Aorta (tissue), 5 donors: ENCODE data around the gene USP24. TPM values are rescaled to one million over a fixed set of nuclear protein-coding genes. Genes with fewer than 3 reads are reported as not detected.

ENCODE experiments used
- ATAC-seq: fragments of 200-7000 bp; cut with Tn5 transposase; one replicate; pipeline ENCODE4 v1.9.1; 2022; ENCODE audit warnings: moderate library complexity; ENCODE audit not compliant: low FRiP score
- DNase-seq, 2 donors: peaks; one replicate each; pipeline ENCODE4 v3.0.0-alpha.2; 2020
- H3K27ac ChIP-seq, 2 donors: one replicate each; pipeline ENCODE4 v1.5.1; 2013; ENCODE audit warnings: low read length in 2 of 2, mild to moderate bottlenecking in 2 of 2, moderate library complexity in 2 of 2, control low read depth in 1 of 2, inconsistent platforms in 1 of 2, low read depth in 1 of 2
- H3K27me3 ChIP-seq, 2 donors: one replicate each; pipeline ENCODE4 v1.6.1; 2013; ENCODE audit warnings: control low read depth in 1 of 2, low read length in 1 of 2, mild to moderate bottlenecking in 1 of 2, moderate library complexity in 1 of 2; ENCODE audit not compliant: insufficient read depth in 2 of 2, control insufficient read depth in 1 of 2
- H3K36me3 ChIP-seq, 2 donors: one replicate each; pipeline ENCODE4 v1.6.1; 2013; ENCODE audit warnings: control low read depth in 1 of 2, low read length in 1 of 2, mild to moderate bottlenecking in 1 of 2; ENCODE audit not compliant: insufficient read depth in 2 of 2, control insufficient read depth in 1 of 2
- H3K4me1 ChIP-seq, 2 donors: one replicate each; pipeline ENCODE4 v1.6.1; 2013; ENCODE audit warnings: low read length in 2 of 2, control low read depth in 1 of 2, mild to moderate bottlenecking in 1 of 2, moderate library complexity in 1 of 2; ENCODE audit not compliant: insufficient read depth in 2 of 2, control insufficient read depth in 1 of 2
- H3K4me3 ChIP-seq, 2 donors: one replicate each; pipeline ENCODE4 v1.5.1; 2013; ENCODE audit warnings: low read length in 2 of 2, control low read depth in 1 of 2, mild to moderate bottlenecking in 1 of 2
- H3K9me3 ChIP-seq: one replicate; pipeline ENCODE4 v1.6.1; 2013; ENCODE audit warnings: mild to moderate bottlenecking, low read length; ENCODE audit not compliant: control insufficient read depth
- WGBS, 2 donors: extraction: QIAGEN DNeasy Blood & Tissue Kit; methylation state at CpG; one replicate each; pipeline ENCODE4 v1.1.7; 2013; 5-methylcytosine and 5-hydroxymethylcytosine counted together
- intact Hi-C, 2 donors: fragments of 100-400 bp; cut with DNase I; formaldehyde crosslinking; loops; one replicate each; pipeline versions ENCODE4 v1.14.2 to v1.15.0; 2022
- polyA plus RNA-seq, 2 donors: library from polyadenylated mRNA; stranded (reverse); fragments of 200-250 nt; gene quantifications; one replicate each; pipeline ENCODE4 v1.2.3, GENCODE V29; 2013
- total RNA-seq, 2 donors: library from RNA; stranded (reverse); fragmentation: NEBNext Ultra II Directional; extraction: Animal tissue kit (Norgen Biotek cat#: 25700); gene quantifications; one replicate each; pipeline ENCODE4 v1.2.1, GENCODE V29; 2021
- donor health status: healthy with polysubstance abuse.
- donor health status: Bipolar disorder and iron deficiency.
- donor health status: DM: no; HTN: no; CAD: no.
- donor health status: DM: no; HTN: no; CAD: no.
- donor health status: DM: yes; HTN: yes; CAD: no.

Gene USP24
- total and polyA plus RNA-seq, 4 donors, result 4.4 to 54.4 (median 29.8) TPM

GRCh38 chr1:55052221-55053142, 162.7 kb downstream of the USP24 start:
- H3K27ac ChIP-seq, result no peak overlapping the region
- intact Hi-C loops, result no loop called here
- WGBS, 2 donors, result 89% methylated on average over 29 of the region's 29 CpGs
- peak in 1 of 2 donors; percentile 66 for DNase-seq
- H3K4me3 ChIP-seq, result no peak overlapping the region
- ATAC-seq, result no peak
- no peaks in the 10 kb centered on the region for H3K27me3 ChIP-seq
- H3K4me1 ChIP-seq, result no peaks in the 10 kb centered on the region
- no peaks in the 10 kb centered on the region for H3K9me3 ChIP-seq
- no peaks in the 10 kb centered on the region for H3K36me3 ChIP-seq

- 79 to 80% methylated on average over 9 of the region's 9 CpGs for WGBS, 2 donors
- H3K4me1 ChIP-seq, result no peaks in the 10 kb centered on the region
- H3K4me3 ChIP-seq, result no peak overlapping the region
- ATAC-seq (no peak), DNase-seq (no peak)
- H3K36me3 ChIP-seq, result no peaks in the 10 kb centered on the region
- H3K27ac ChIP-seq, result no peak overlapping the region
- H3K9me3 ChIP-seq, result no peaks in the 10 kb centered on the region
- intact Hi-C loops, result no loop called here
- no peaks in the 10 kb centered on the region for H3K27me3 ChIP-seq
Measured at GRCh38 chr1:55051621-55052020, 163.5 kb downstream of the USP24 start.

- H3K27ac ChIP-seq, result no peak overlapping the region
- intact Hi-C loops, result no loop called here
- 97% methylated on average over 5 of the region's 5 CpGs for WGBS, 2 donors
- no peaks in the 10 kb centered on the region for H3K27me3 ChIP-seq
- no peaks in the 10 kb centered on the region for H3K4me1 ChIP-seq
- H3K9me3 ChIP-seq, result no peaks in the 10 kb centered on the region
- H3K36me3 ChIP-seq, result no peaks in the 10 kb centered on the region
- ATAC-seq (no peak), DNase-seq (peak in 1 of 2 donors; percentile 34)
- no peak overlapping the region for H3K4me3 ChIP-seq
Measured at GRCh38 chr1:55051169-55051568, 164.0 kb downstream of the USP24 start.

GRCh38 chr1:55050283-55050682, 164.9 kb downstream of the USP24 start:
- no peaks in the 10 kb centered on the region for H3K4me1 ChIP-seq
- DNase-seq, result peak in 1 of 2 donors; percentile 63
- intact Hi-C loops, result no loop called here
- H3K4me3 ChIP-seq, result no peak overlapping the region
- H3K27ac ChIP-seq, result no peak overlapping the region
- WGBS, 2 donors, result 82 to 83% methylated on average over 9 of the region's 9 CpGs
- no peaks in the 10 kb centered on the region for H3K27me3 ChIP-seq
- ATAC-seq, result no peak
- no peaks in the 10 kb centered on the region for H3K9me3 ChIP-seq
- no peaks in the 10 kb centered on the region for H3K36me3 ChIP-seq

- Histone ChIP-seq H3K36me3 (no peaks in the 10 kb centered on the region), H3K27me3 (no peaks in the 10 kb centered on the region), H3K9me3 (no peaks in the 10 kb centered on the region), H3K27ac (no peak overlapping the region), H3K4me1 (no peaks in the 10 kb centered on the region), H3K4me3 (no peak overlapping the region)
- DNase-seq (peak in 1 of 2 donors; percentile 40), ATAC-seq (no peak)
- intact Hi-C loops, result no loop called here
- 76 to 77% methylated on average over 8 to 9 of the region's 9 CpGs for WGBS, 2 donors
Measured at GRCh38 chr1:55049914-55050278, 165.3 kb downstream of the USP24 start.

- Histone ChIP-seq H3K4me3 (no peak overlapping the region), H3K36me3 (no peaks in the 10 kb centered on the region), H3K9me3 (no peaks in the 10 kb centered on the region), H3K27ac (no peak overlapping the region), H3K4me1 (no peaks in the 10 kb centered on the region), H3K27me3 (no peaks in the 10 kb centered on the region)
- no peak for ATAC-seq
- 93 to 94% methylated on average over 9 of the region's 9 CpGs for WGBS, 2 donors
- DNase-seq, result peak in 1 of 2 donors; percentile 47
- intact Hi-C loops, result no loop called here
Measured at GRCh38 chr1:55049271-55049913, 165.8 kb downstream of the USP24 start.

GRCh38 chr1:55048453-55049270, 166.5 kb downstream of the USP24 start:
- DNase-seq, result peak in 1 of 2 donors; percentile 55
- ATAC-seq, result no peak
- Histone ChIP-seq H3K36me3 (no peaks in the 10 kb centered on the region), H3K27me3 (no peaks in the 10 kb centered on the region), H3K4me3 (no peak overlapping the region), H3K4me1 (no peaks in the 10 kb centered on the region), H3K27ac (no peak overlapping the region), H3K9me3 (no peaks in the 10 kb centered on the region)
- intact Hi-C loops, result no loop called here
- WGBS, 2 donors, result 89% methylated on average over 11 of the region's 11 CpGs

- Histone ChIP-seq H3K4me3 (no peak overlapping the region), H3K27me3 (no peaks in the 10 kb centered on the region), H3K27ac (no peak overlapping the region), H3K4me1 (no peaks in the 10 kb centered on the region), H3K36me3 (no peaks in the 10 kb centered on the region), H3K9me3 (no peaks in the 10 kb centered on the region)
- WGBS, 2 donors, result 96 to 100% methylated on average over 3 of the region's 3 CpGs
- DNase-seq (peak in 1 of 2 donors; percentile 32), ATAC-seq (no peak)
- intact Hi-C loops, result no loop called here
Measured at GRCh38 chr1:55047611-55048010, 167.6 kb downstream of the USP24 start.
